GM12801 (cell line): ENCODE measurements around the gene BRSK1.

Experiments used
- CTCF ChIP-seq: IDR thresholded peaks from one replicate; pipeline ENCODE4 v1.5.1; 2011; ENCODE audit warnings: control low read depth; ENCODE audit not compliant: insufficient read length; ENCODE audit errors: extremely low read depth

The BRSK1 gene

DNA sequence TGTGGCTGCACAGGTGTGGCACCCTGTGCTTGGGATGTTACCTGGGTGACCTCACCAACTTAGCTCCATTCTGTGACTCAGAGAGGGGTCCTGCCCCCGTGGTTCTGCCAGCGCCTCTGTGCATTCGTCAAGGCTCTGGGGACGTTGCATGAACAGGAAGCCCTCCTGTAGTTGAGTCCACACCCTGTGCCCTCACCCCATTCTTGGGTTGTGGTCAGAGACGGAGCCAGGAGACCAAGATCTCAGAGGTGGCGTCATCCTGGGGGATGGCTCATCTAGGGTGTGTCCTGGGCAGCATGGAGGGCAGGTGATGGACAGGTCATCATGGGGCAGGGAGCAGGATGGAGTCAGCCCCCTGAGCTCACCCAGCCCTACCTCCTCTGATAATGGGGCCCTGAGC is 68.2 kb downstream of the BRSK1 start:
- no peak for TF ChIP-seq CTCF

DNA sequence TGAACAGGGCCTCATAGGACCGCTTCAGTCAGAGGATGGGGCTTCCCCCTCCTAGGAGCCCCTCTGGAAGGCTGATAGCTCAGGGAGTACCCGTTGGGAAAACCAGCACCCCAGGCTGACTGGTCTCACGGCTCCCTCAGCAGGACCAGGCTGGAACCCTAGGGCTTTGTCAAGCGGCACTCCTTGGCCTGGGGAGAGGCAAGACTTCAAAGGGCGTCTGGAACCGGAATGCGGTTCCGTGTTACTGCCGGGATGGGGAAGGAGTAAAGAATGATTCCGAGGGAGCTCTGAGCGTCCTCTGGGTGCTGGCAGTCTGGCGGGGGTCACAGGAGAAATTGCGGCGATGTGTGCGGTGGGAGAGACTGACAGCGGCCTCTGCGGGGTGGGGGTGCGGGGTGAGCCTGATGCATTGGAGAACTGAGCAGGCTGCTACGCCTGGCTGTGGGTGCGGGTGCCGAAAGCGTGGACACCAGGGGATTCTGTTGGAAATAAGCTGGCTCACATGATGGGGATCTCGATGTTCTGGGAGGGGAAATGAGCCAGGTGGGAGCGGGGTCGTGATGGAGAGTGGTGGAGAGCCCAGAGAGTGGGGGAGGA is 68.8 kb downstream of the BRSK1 start:
- no peak for TF ChIP-seq CTCF

- no peak for TF ChIP-seq CTCF
Observed at GRCh38 chr19:55353356-55353802, 69.6 kb downstream of the BRSK1 start.

DNA sequence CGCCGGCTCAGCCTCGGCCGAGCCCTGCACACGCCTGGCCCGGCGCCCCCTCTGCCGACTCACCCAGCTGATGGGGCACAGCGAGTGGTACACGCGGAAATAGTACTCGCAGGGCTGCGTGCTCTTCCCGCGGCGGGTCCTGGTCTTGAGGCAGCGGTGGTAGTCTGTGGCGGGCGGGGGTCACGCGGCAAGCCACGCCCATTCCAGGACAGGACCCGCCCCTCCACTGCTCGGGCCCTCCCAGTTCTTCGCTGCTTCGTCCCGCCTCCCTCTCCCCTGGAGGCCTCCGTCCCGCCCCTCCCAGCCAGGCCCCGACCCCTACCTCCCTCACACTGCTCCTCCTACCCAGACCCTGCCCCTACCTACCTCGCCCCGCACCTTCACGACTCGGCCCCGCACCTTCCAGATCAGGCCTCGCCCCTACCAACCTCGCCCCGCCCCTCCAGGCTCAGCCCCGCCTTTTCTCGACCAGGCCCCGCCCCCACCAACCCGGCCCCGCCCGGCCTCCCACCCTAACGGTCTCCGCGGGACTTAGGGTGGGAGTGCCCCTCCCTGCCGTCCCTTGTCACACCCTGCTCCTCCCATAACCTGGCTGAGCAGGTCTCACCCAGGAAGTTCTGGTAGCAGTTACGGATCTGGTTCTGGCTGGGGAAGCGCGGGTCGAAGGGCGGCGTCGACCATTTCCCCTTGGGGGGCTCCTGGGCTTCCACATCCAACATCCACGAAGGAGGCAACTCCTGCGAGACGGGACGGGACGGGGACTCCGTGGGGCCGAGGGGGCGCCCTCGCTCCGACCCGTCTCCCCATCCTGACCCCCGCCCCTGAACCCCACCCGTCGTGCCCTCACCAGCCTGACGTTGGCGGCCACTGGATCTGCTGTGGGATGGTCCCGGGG is 70.3 kb downstream of the BRSK1 start:
- no peak for TF ChIP-seq CTCF

GRCh38 chr19:55354698-55355212 is 71.0 kb downstream of the BRSK1 start, which contains the start of gene COX6B2:
TSS of gene COX6B2 (minus strand) at chr19:55354719. CDS start at chr19:55354521, 198 bp downstream.
- TF ChIP-seq CTCF: no peak

DNA sequence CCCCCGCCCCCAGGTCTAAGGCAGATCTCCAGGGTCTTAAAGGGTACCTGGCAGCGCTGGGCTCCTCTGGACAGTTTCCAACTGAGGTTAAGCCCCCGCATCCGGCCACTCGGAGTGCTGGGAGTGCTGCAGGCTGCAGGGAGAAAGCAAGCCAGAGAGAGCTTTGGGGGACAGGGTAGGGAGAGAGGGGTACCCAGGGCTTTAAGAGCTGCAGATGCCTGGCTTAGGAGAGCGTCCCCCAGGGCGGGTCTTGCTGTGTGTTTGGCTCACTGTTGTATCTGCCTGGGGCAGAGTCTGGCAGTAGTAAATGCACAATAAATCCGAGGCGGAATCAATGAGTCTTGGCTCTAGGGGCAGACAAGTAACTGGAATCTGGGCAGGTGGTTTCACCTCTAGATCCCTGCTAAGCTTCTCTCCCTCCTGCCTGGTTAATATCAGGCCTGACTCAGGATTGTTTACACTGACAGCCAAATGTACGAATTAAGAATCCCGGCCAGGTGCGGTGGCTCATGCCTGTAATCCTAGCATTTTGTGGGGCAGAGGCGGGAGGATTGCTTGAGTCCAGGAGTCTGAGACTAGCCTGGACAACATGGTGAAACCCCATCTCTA is 71.5 kb downstream of the BRSK1 start:
- no peak for TF ChIP-seq CTCF

- no peak for TF ChIP-seq CTCF
Observed at GRCh38 chr19:55358493-55358892, 74.7 kb downstream of the BRSK1 start.
